HepG2 (cell line): ENCODE data around the gene MPC2. TPM values are rescaled to one million over a fixed set of nuclear protein-coding genes. Genes with fewer than 3 reads are reported as not detected.

Experiments
- ATAC-seq: fragments of 200-7000 bp; cut with Tn5 transposase; 3 replicates; pipeline ENCODE4 v1.9.1; 2020; ENCODE audit warnings: mild to moderate bottlenecking, moderate library complexity
- BruUV-seq: library from RNA; stranded (reverse); fragments of 400-500 nt; replicated peaks from 2 replicates; lab custom pipeline; 2021; lab: Mats Ljungman, UMichigan
- CTCF ChIA-PET: fragments of 300-600 bp; formaldehyde crosslinking; extraction: SDS; loops from one replicate; lab custom pipeline; 2021; ENCODE audit warnings: low total read pairs, inconsistent platforms, low intra/inter-chr PET ratio; lab: Yijun Ruan, JAX
- POLR2A ChIA-PET: fragments of 350-600 bp; sonication (Branson Sonifier 250); formaldehyde crosslinking; loops from one replicate; lab custom pipeline; 2020; ENCODE audit warnings: antibody characterized with exemption, inconsistent platforms; lab: Yijun Ruan, JAX
- DNase-seq: peaks from one replicate; pipeline ENCODE4 v3.0.0-alpha.2; 2015; ENCODE audit warnings: low spot score
- FAIRE-seq: peaks from 3 replicates; lab custom pipeline; 2011; peaks lifted over from hg19 to GRCh38; lab: Jason Lieb, UNC
- H2AFZ ChIP-seq: one replicate; pipeline ENCODE4 v1.6.1; 2011; ENCODE audit warnings: low read length, inconsistent platforms
- H3K27ac ChIP-seq: fragments of 300-600 bp; 3 replicates; pipeline ENCODE4 v1.8.0; 2011; ENCODE audit warnings: mixed run types, mild to moderate bottlenecking, mixed read lengths, low read length, inconsistent platforms; ENCODE audit not compliant: insufficient read depth; ENCODE audit errors: extremely low read length
- H3K27me3 ChIP-seq, 2 experiments: fragments of 200-600 bp in 1 of 2; 2 replicates in 1 of 2; 3 replicates in 1 of 2; pipeline versions ENCODE4 v1.6.0 to v1.8.0; 2011; ENCODE audit warnings: low read length in 2 of 2, mild to moderate bottlenecking in 2 of 2, moderate library complexity in 2 of 2, inconsistent platforms in 1 of 2; ENCODE audit not compliant: insufficient read depth in 2 of 2, control insufficient read depth in 1 of 2
- H3K36me3 ChIP-seq, 2 experiments: fragments of 200-600 bp in 1 of 2; replicated peaks in 1 of 2; 2 replicates in 1 of 2; 3 replicates in 1 of 2; pipeline versions ENCODE4 v1.5.1 to v1.8.0; 2011; ENCODE audit warnings: low read length in 2 of 2, inconsistent platforms in 1 of 2; ENCODE audit not compliant: insufficient read depth in 2 of 2, control insufficient read depth in 1 of 2
- H3K4me1 ChIP-seq: 2 replicates; pipeline ENCODE4 v1.5.1; 2012; ENCODE audit warnings: low read length, inconsistent platforms; ENCODE audit not compliant: insufficient read depth
- H3K4me2 ChIP-seq: 2 replicates; pipeline ENCODE4 v1.6.0; 2011; ENCODE audit warnings: low read depth, low read length, inconsistent platforms
- H3K4me3 ChIP-seq, 3 experiments: fragments of 200-600 bp in 1 of 3; sonication (generic), shearing (Covaris generic) in 1 of 3; replicated peaks in 1 of 3; 2 replicates each; pipeline ENCODE4 v1.5.1; 2011 to 2016; ENCODE audit warnings: low read length in 3 of 3, inconsistent platforms in 2 of 3, low read depth in 2 of 3, mild to moderate bottlenecking in 2 of 3, control low read depth in 1 of 3, mixed read lengths in 1 of 3; ENCODE audit not compliant: insufficient read depth in 1 of 3
- H3K79me2 ChIP-seq: one replicate; pipeline ENCODE4 v1.6.1; 2011; ENCODE audit warnings: low read length, inconsistent platforms; ENCODE audit not compliant: insufficient read depth
- H3K9ac ChIP-seq: 2 replicates; pipeline ENCODE4 v1.6.0; 2011; ENCODE audit warnings: mild to moderate bottlenecking, low read depth, low read length, inconsistent platforms; ENCODE audit not compliant: insufficient read depth
- H3K9me3 ChIP-seq: 2 replicates; pipeline ENCODE4 v1.5.1; 2012; ENCODE audit warnings: mild to moderate bottlenecking, low read length
- H4K20me1 ChIP-seq: 2 replicates; pipeline ENCODE4 v1.6.0; 2011; ENCODE audit warnings: inconsistent platforms, mild to moderate bottlenecking, low read length, moderate library complexity; ENCODE audit not compliant: insufficient read depth
- CHD2 ChIP-seq: IDR thresholded peaks from 2 replicates; pipeline ENCODE4 v1.6.1; 2011; ENCODE audit warnings: low read depth, low read length, improper control_type of control experiment
- HOXA7 ChIP-seq: sonication (generic); formaldehyde crosslinking; IDR thresholded peaks from 2 replicates; pipeline ENCODE4 v1.8.1; 2022; ENCODE audit warnings: mild to moderate bottlenecking, missing genetic modification reagents, moderate library complexity
- KDM5A ChIP-seq: fragments of 200-600 bp; sonication (generic); IDR thresholded peaks from 2 replicates; pipeline ENCODE4 v1.7.0; 2018; ENCODE audit warnings: antibody characterized with exemption, mild to moderate bottlenecking, low read length, borderline replicate concordance
- KMT2B ChIP-seq: IDR thresholded peaks from 2 replicates; pipeline ENCODE4 v1.6.1; 2016; ENCODE audit warnings: missing genetic modification reagents, missing compliant biosample characterization
- MATR3 ChIP-seq: sonication (generic); formaldehyde crosslinking; IDR thresholded peaks from 2 replicates; pipeline ENCODE4 v1.4.0; 2020; ENCODE audit warnings: missing genetic modification reagents
- MTA1 ChIP-seq: sonication (generic); formaldehyde crosslinking; IDR thresholded peaks from 2 replicates; pipeline ENCODE4 v1.4.0; 2020; ENCODE audit warnings: missing genetic modification reagents, mild to moderate bottlenecking, borderline replicate concordance
- MTF2 ChIP-seq: sonication (generic); formaldehyde crosslinking; IDR thresholded peaks from 2 replicates; pipeline ENCODE4 v1.5.0; 2020; ENCODE audit warnings: missing genetic modification reagents, borderline replicate concordance
- PAWR ChIP-seq: sonication (generic); formaldehyde crosslinking; IDR thresholded peaks from 2 replicates; pipeline ENCODE4 v1.4.0; 2020; ENCODE audit warnings: missing genetic modification reagents, mild to moderate bottlenecking, borderline replicate concordance
- RFXANK ChIP-seq: IDR thresholded peaks from 2 replicates; pipeline ENCODE4 v1.6.1; 2016
- SIX1 ChIP-seq: sonication (generic); formaldehyde crosslinking; IDR thresholded peaks from 2 replicates; pipeline ENCODE4 v1.4.0; 2020; ENCODE audit warnings: missing genetic modification reagents, borderline replicate concordance
- THRA ChIP-seq: sonication (generic); formaldehyde crosslinking; IDR thresholded peaks from 2 replicates; pipeline ENCODE4 v1.4.0; 2020; ENCODE audit warnings: missing genetic modification reagents, borderline replicate concordance
- ZNF235 ChIP-seq: sonication (generic); formaldehyde crosslinking; IDR thresholded peaks from 2 replicates; pipeline ENCODE4 v1.8.1; 2023; ENCODE audit warnings: mild to moderate bottlenecking, missing genetic modification reagents, borderline replicate concordance
- ZNF263 ChIP-seq: sonication (generic); formaldehyde crosslinking; IDR thresholded peaks from 2 replicates; pipeline ENCODE4 v1.4.0; 2020; ENCODE audit warnings: missing genetic modification reagents
- ZNF280B ChIP-seq: sonication (generic); formaldehyde crosslinking; IDR thresholded peaks from 2 replicates; pipeline ENCODE4 v1.5.0; 2020; ENCODE audit warnings: missing genetic modification reagents, mild to moderate bottlenecking, borderline replicate concordance
- ZNF354B ChIP-seq: sonication (generic); formaldehyde crosslinking; IDR thresholded peaks from 2 replicates; pipeline ENCODE4 v1.8.0; 2022; ENCODE audit warnings: mild to moderate bottlenecking, missing genetic modification reagents
- ZNF556 ChIP-seq: sonication (generic); formaldehyde crosslinking; IDR thresholded peaks from 2 replicates; pipeline ENCODE4 v1.4.0; 2020; ENCODE audit warnings: mild to moderate bottlenecking, missing genetic modification reagents, borderline replicate concordance
- ZNF678 ChIP-seq: sonication (generic); formaldehyde crosslinking; IDR thresholded peaks from 2 replicates; pipeline ENCODE4 v1.4.0; 2020; ENCODE audit warnings: mild to moderate bottlenecking, missing genetic modification reagents
- ZNF784 ChIP-seq: sonication (generic); formaldehyde crosslinking; IDR thresholded peaks from 2 replicates; pipeline ENCODE4 v1.5.1; 2020; ENCODE audit warnings: missing genetic modification reagents, mild to moderate bottlenecking, borderline replicate concordance
- ZSCAN21 ChIP-seq: sonication (generic); formaldehyde crosslinking; IDR thresholded peaks from 2 replicates; pipeline ENCODE4 v1.8.0; 2022; ENCODE audit warnings: mild to moderate bottlenecking, missing genetic modification reagents, moderate library complexity, borderline replicate concordance
- WGBS: methylation state at CpG from one replicate; pipeline ENCODE4 v1.1.6; 2017; ENCODE audit warnings: low lambda C conversion rate; 5-methylcytosine and 5-hydroxymethylcytosine counted together
- in situ Hi-C: cut with HindIII; loops from 2 replicates; pipeline ENCODE4 v1.10.0; 2017; ENCODE audit warnings: low pct_unique_long_range_greater_than_20kb; ENCODE audit not compliant: extremely low pct_ligation_motif_present
- intact Hi-C: fragments of 100-400 bp; cut with micrococcal nuclease; formaldehyde crosslinking; loops from one replicate; pipeline ENCODE4 v1.10.0; 2022; ENCODE audit not compliant: unreplicated experiment
- polyA plus RNA-seq, 8 experiments: library from polyadenylated mRNA; depleted of rRNA in 3 of 8; stranded (reverse) in 7 of 8; unstranded in 1 of 8; fragments of >200 nt; fragmentation: Illumina TruSeq in 4 of 8; extraction: Trizol in 4 of 8; gene quantifications; 2 replicates each; pipeline versions ENCODE4 v1.2.1 to v1.2.3, GENCODE V29; 2011 to 2016; ENCODE audit warnings: low read depth in 4 of 8, missing spikeins in 1 of 8, mixed read lengths in 1 of 8; ENCODE audit not compliant: insufficient read depth in 1 of 8
- total RNA-seq, 5 experiments: library from RNA; depleted of rRNA; stranded (reverse); fragments of >200 nt; fragmentation: Illumina TruSeq; extraction: Trizol; gene quantifications; 2 replicates each; pipeline ENCODE4 v1.2.3, GENCODE V29; 2016; ENCODE audit warnings: low read depth in 1 of 5

Gene MPC2
- total and polyA plus RNA-seq, 2 of the 13 experiments (the other 11 are each of a cell fraction or from before 2014, with no cell fraction given) = 38.8 to 136 TPM

- Histone ChIP-seq H3K9ac (peak within 1 kb of the TSS; percentile 99), H3K36me3 (no peaks in the 10 kb centered on the region), H3K27ac (peak within 1 kb of the TSS; percentile 97), H4K20me1 (peaks cover 14% of the 10 kb centered on the region), H2AFZ (peak within 1 kb of the TSS; percentile 68), H3K9me3 (no peaks in the 10 kb centered on the region), H3K79me2 (peaks cover 84% of the 10 kb centered on the region), H3K27me3 (peaks cover 0 to 5% of the 10 kb centered on the region in 2 experiments; a peak in 1 of 5 replicates), H3K4me3 (peak within 1 kb of the TSS; percentile 90 to 97 (median 96)), H3K4me2 (peak within 1 kb of the TSS; percentile 90), H3K4me1 (peaks cover 38% of the 10 kb centered on the region)
- no TSS peak for BruUV-seq
- FAIRE-seq (peak; percentile 76), DNase-seq (peak; percentile 97), ATAC-seq (peak; percentile 83)
- POLR2A ChIA-PET = interaction anchor here (0.7 to 4.0 kb wide), 18 partner anchors 9 to 716 kb away, joined by 3 to 59 read pairs (median 4); partner anchors contain the start of genes ADCY10, CREG1, MPZL1 and POU2F1
- CTCF ChIA-PET = no interaction called here
- WGBS = 0% methylated on average over 5 of the region's 58 CpGs
- intact Hi-C loops (loop anchor here (5.0 to 10.0 kb wide), 3 partner anchors 131 to 709 kb away; partner anchors contain the start of gene MPZL1), in situ Hi-C loops (loop anchor here (10.0 kb wide), 1 partner anchor 221 kb away; no protein-coding TSS in a partner anchor)
- TF ChIP-seq MTA1 (CRISPR knock-in tag) (0 out of 2 replicates have a peak, but pooled peaks have one; percentile 26), PAWR (no peak), THRA (CRISPR knock-in tag) (0 out of 2 replicates have a peak, but pooled peaks have one; percentile 8), ZNF235 (no peak), ZSCAN21 (CRISPR knock-in tag) (peak; percentile 46), SIX1 (CRISPR knock-in tag) (no peak), RFXANK (CRISPR knock-in tag) (no peak), ZNF280B (CRISPR knock-in tag) (0 out of 2 replicates have a peak, but pooled peaks have one; percentile 45), CHD2 (peak; percentile 98), MATR3 (CRISPR knock-in tag) (no peak), MTF2 (CRISPR knock-in tag) (no peak), KDM5A (peak; percentile 91), ZNF263 (CRISPR knock-in tag) (peak; percentile 19; the same call in 1 of the 2 replicates), KMT2B (CRISPR knock-in tag) (peak; percentile 70; the same call in 1 of the 2 replicates), ZNF678 (CRISPR knock-in tag) (no peak), ZNF354B (0 out of 2 replicates have a peak, but pooled peaks have one; percentile 17), HOXA7 (CRISPR knock-in tag) (no peak), ZNF784 (no peak), ZNF556 (CRISPR knock-in tag) (peak; percentile 94; the same call in 1 of the 2 replicates)
Observed at GRCh38 chr1:167936068-167936929, 573 bp downstream of the MPC2 start, which contains the start of gene DCAF6. Gene DCAF6 (plus strand): TSS chr1:167936683. CDS start chr1:167936912, 229 bp downstream.
